ENCODE measurements around the gene CAB39.

The CAB39 gene

GRCh38 chr2:230773039-230773773 is 60.6 kb downstream of the CAB39 start:
- DNase-seq = no peak
- Histone ChIP-seq H3K4me1 (ENCODE audit: control insufficient read depth, low read depth, low read length) (peaks cover under 1% of the 10 kb centered on the region), H4K5ac (ENCODE audit: low read length) (no peak overlapping the region), H2AK5ac (ENCODE audit: low read length) (no peak overlapping the region), H3K4me2 (ENCODE audit: low read length) (no peak overlapping the region), H3K23ac (ENCODE audit: low read length) (no peak overlapping the region), H3K79me2 (ENCODE audit: control insufficient read depth, insufficient read depth, low read length) (peaks cover 2% of the 10 kb centered on the region), H3K4me3 (ENCODE audit: low read length) (no peak overlapping the region), H3K18ac (ENCODE audit: low read length) (no peak overlapping the region), H3K56ac (ENCODE audit: low read length) (no peak overlapping the region), H3K36me3 (ENCODE audit: control insufficient read depth, insufficient read depth, low read length) (no peaks in the 10 kb centered on the region), H3K79me1 (ENCODE audit: low read length) (peaks cover 2% of the 10 kb centered on the region), H2BK15ac (replicated peaks; ENCODE audit: low read depth) (no peak overlapping the region), H2BK5ac (ENCODE audit: low read length) (no peak overlapping the region), H2BK120ac (ENCODE audit: low read depth, low read length) (no peak overlapping the region), H3K27me3 (ENCODE audit: insufficient read depth, low read length, poor library complexity) (no peaks in the 10 kb centered on the region), H3K4ac (ENCODE audit: low read depth, low read length) (no peak overlapping the region), H3K27ac (ENCODE audit: low read depth, low read length) (no peak overlapping the region), H3K9ac (ENCODE audit: low read length) (no peak overlapping the region), H4K8ac (ENCODE audit: low read depth, low read length) (no peak overlapping the region)
- WGBS (ENCODE audit: extremely low coverage, insufficient coverage, low lambda C conversion rate) = no CpG with 5 or more reads among the region's 4 CpGs

DNA sequence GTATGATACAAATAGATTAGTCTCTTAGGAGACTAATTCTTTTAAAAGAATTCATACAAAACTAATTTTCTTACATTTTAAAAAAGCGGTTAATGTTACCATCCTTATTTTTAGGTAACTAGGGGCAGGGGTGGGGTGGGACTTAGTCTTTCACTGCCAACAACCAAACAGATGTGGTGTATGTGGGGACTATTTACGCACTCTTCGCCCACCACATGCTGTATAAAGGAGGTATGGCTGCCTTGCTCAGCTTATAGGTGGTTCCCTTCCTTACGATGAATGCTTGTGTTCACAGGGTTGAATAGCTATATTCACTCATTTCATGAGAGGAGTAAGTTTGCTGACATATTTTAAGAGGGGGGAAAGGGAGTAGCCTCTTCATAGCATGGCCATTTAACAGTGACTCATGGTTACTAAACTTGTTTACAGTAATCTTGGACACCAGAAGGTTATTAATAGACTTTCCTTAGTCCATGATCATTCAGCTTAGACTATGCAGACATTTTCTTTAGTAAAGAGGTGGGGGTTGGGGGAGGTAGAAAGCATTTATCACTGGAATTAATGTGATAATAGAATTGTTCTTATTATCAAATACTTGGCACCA is 61.8 kb downstream of the CAB39 start:
- no peak overlapping the region for H3K4ac ChIP-seq (ENCODE audit: low read depth, low read length)
- H2BK120ac ChIP-seq (ENCODE audit: low read depth, low read length) = no peak overlapping the region
- H3K4me2 ChIP-seq (ENCODE audit: low read length) = no peak overlapping the region
- WGBS (ENCODE audit: extremely low coverage, insufficient coverage, low lambda C conversion rate) = no CpG with 5 or more reads among the region's 4 CpGs
- H3K4me1 ChIP-seq (ENCODE audit: control insufficient read depth, low read depth, low read length) = peaks cover 2% of the 10 kb centered on the region
- no peak overlapping the region for H3K9ac ChIP-seq (ENCODE audit: low read length)
- H3K18ac ChIP-seq (ENCODE audit: low read length) = no peak overlapping the region
- no peak for DNase-seq
- peaks cover 7% of the 10 kb centered on the region for H3K79me1 ChIP-seq (ENCODE audit: low read length)
- H2BK5ac ChIP-seq (ENCODE audit: low read length) = no peak overlapping the region
- H3K27me3 ChIP-seq (ENCODE audit: insufficient read depth, low read length, poor library complexity) = no peaks in the 10 kb centered on the region
- H3K79me2 ChIP-seq (ENCODE audit: control insufficient read depth, insufficient read depth, low read length) = peaks cover 3% of the 10 kb centered on the region
- H4K5ac ChIP-seq (ENCODE audit: low read length) = no peak overlapping the region
- H3K23ac ChIP-seq (ENCODE audit: low read length) = no peak overlapping the region
- no peaks in the 10 kb centered on the region for H3K36me3 ChIP-seq (ENCODE audit: control insufficient read depth, insufficient read depth, low read length)
- H3K27ac ChIP-seq (ENCODE audit: low read depth, low read length) = no peak overlapping the region
- no peak overlapping the region for H3K4me3 ChIP-seq (ENCODE audit: low read length)
- H4K8ac ChIP-seq (ENCODE audit: low read depth, low read length) = no peak overlapping the region
- H3K56ac ChIP-seq (ENCODE audit: low read length) = no peak overlapping the region
- no peak overlapping the region for H2AK5ac ChIP-seq (ENCODE audit: low read length)
- H2BK15ac ChIP-seq (replicated peaks; ENCODE audit: low read depth) = no peak overlapping the region

GRCh38 chr2:230775737-230776136 is 63.1 kb downstream of the CAB39 start:
- DNase-seq = no peak

DNA sequence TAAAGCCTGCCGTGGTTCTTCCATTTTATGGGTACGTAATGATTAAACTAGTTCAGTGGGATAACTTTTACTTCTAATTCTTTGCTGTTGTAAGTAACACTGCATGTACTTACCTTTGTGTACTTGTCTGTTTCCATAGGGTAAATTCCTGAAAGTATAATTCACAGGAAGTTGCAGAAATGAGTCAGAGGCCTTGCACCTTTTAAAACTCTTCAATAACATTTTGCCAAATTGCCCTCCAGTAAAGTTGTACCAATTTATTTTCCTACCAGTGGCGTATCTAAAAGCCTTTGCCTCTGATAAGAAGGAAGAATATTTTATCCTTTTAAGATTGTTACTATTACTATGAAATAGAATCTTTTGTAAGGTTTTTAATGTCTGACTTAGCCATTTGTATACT is 65.1 kb downstream of the CAB39 start:
- Histone ChIP-seq H3K4me1 (ENCODE audit: control insufficient read depth, low read depth, low read length) (peaks cover 9% of the 10 kb centered on the region), H3K79me1 (ENCODE audit: low read length) (peaks cover 7% of the 10 kb centered on the region), H2BK15ac (replicated peaks; ENCODE audit: low read depth) (no peak overlapping the region), H3K9ac (ENCODE audit: low read length) (no peak overlapping the region), H4K5ac (ENCODE audit: low read length) (no peak overlapping the region), H2BK5ac (ENCODE audit: low read length) (no peak overlapping the region), H3K23ac (ENCODE audit: low read length) (no peak overlapping the region), H2AK5ac (ENCODE audit: low read length) (no peak overlapping the region), H3K4ac (ENCODE audit: low read depth, low read length) (no peak overlapping the region), H3K56ac (ENCODE audit: low read length) (no peak overlapping the region), H4K8ac (ENCODE audit: low read depth, low read length) (no peak overlapping the region), H3K79me2 (ENCODE audit: control insufficient read depth, insufficient read depth, low read length) (peaks cover 6% of the 10 kb centered on the region), H3K27ac (ENCODE audit: low read depth, low read length) (no peak overlapping the region), H3K27me3 (ENCODE audit: insufficient read depth, low read length, poor library complexity) (no peaks in the 10 kb centered on the region), H3K18ac (ENCODE audit: low read length) (no peak overlapping the region), H3K4me2 (ENCODE audit: low read length) (no peak overlapping the region), H3K36me3 (ENCODE audit: control insufficient read depth, insufficient read depth, low read length) (no peaks in the 10 kb centered on the region), H2BK120ac (ENCODE audit: low read depth, low read length) (no peak overlapping the region), H3K4me3 (ENCODE audit: low read length) (no peak overlapping the region)
- DNase-seq = no peak
- no CpG with 5 or more reads among the region's 3 CpGs for WGBS (ENCODE audit: extremely low coverage, insufficient coverage, low lambda C conversion rate)

More at GRCh38 chr2:230775737-230776136, 63.1 kb downstream of the CAB39 start:
- no peak overlapping the region for H4K5ac ChIP-seq (ENCODE audit: low read length)
- peaks cover 7% of the 10 kb centered on the region for H3K79me1 ChIP-seq (ENCODE audit: low read length)
- WGBS (ENCODE audit: extremely low coverage, insufficient coverage, low lambda C conversion rate) = no CpG with 5 or more reads among the region's 4 CpGs
- no peak overlapping the region for H2BK5ac ChIP-seq (ENCODE audit: low read length)
- no peaks in the 10 kb centered on the region for H3K27me3 ChIP-seq (ENCODE audit: insufficient read depth, low read length, poor library complexity)
- no peak overlapping the region for H3K23ac ChIP-seq (ENCODE audit: low read length)
- no peak overlapping the region for H2AK5ac ChIP-seq (ENCODE audit: low read length)
- peaks cover 5% of the 10 kb centered on the region for H3K79me2 ChIP-seq (ENCODE audit: control insufficient read depth, insufficient read depth, low read length)
- no peaks in the 10 kb centered on the region for H3K36me3 ChIP-seq (ENCODE audit: control insufficient read depth, insufficient read depth, low read length)
- H3K27ac ChIP-seq (ENCODE audit: low read depth, low read length) = no peak overlapping the region
- H3K9ac ChIP-seq (ENCODE audit: low read length) = no peak overlapping the region
- no peak overlapping the region for H3K18ac ChIP-seq (ENCODE audit: low read length)
- no peak overlapping the region for H4K8ac ChIP-seq (ENCODE audit: low read depth, low read length)
- no peak overlapping the region for H3K4me3 ChIP-seq (ENCODE audit: low read length)
- peaks cover 2% of the 10 kb centered on the region for H3K4me1 ChIP-seq (ENCODE audit: control insufficient read depth, low read depth, low read length)
- no peak overlapping the region for H2BK15ac ChIP-seq (replicated peaks; ENCODE audit: low read depth)
- H2BK120ac ChIP-seq (ENCODE audit: low read depth, low read length) = no peak overlapping the region
- H3K4me2 ChIP-seq (ENCODE audit: low read length) = no peak overlapping the region
- H3K56ac ChIP-seq (ENCODE audit: low read length) = no peak overlapping the region
- H3K4ac ChIP-seq (ENCODE audit: low read depth, low read length) = no peak overlapping the region

GRCh38 chr2:230778350-230779063 is 65.9 kb downstream of the CAB39 start:
- H2BK5ac ChIP-seq (ENCODE audit: low read length) = no peak overlapping the region
- no peaks in the 10 kb centered on the region for H3K36me3 ChIP-seq (ENCODE audit: control insufficient read depth, insufficient read depth, low read length)
- H3K56ac ChIP-seq (ENCODE audit: low read length) = no peak overlapping the region
- no peak overlapping the region for H3K4me3 ChIP-seq (ENCODE audit: low read length)
- H3K79me2 ChIP-seq (ENCODE audit: control insufficient read depth, insufficient read depth, low read length) = peaks cover 8% of the 10 kb centered on the region
- no peak overlapping the region for H2BK15ac ChIP-seq (replicated peaks; ENCODE audit: low read depth)
- no CpG with 5 or more reads among the region's 8 CpGs for WGBS (ENCODE audit: extremely low coverage, insufficient coverage, low lambda C conversion rate)
- no peak overlapping the region for H3K4me2 ChIP-seq (ENCODE audit: low read length)
- peaks cover 9% of the 10 kb centered on the region for H3K79me1 ChIP-seq (ENCODE audit: low read length)
- H3K9ac ChIP-seq (ENCODE audit: low read length) = no peak overlapping the region
- no peak overlapping the region for H2BK120ac ChIP-seq (ENCODE audit: low read depth, low read length)
- no peak overlapping the region for H3K18ac ChIP-seq (ENCODE audit: low read length)
- H3K4me1 ChIP-seq (ENCODE audit: control insufficient read depth, low read depth, low read length) = peaks cover 9% of the 10 kb centered on the region
- no peak overlapping the region for H3K4ac ChIP-seq (ENCODE audit: low read depth, low read length)
- H4K8ac ChIP-seq (ENCODE audit: low read depth, low read length) = no peak overlapping the region
- H2AK5ac ChIP-seq (ENCODE audit: low read length) = no peak overlapping the region
- DNase-seq = no peak
- H3K27me3 ChIP-seq (ENCODE audit: insufficient read depth, low read length, poor library complexity) = no peaks in the 10 kb centered on the region
- no peak overlapping the region for H3K27ac ChIP-seq (ENCODE audit: low read depth, low read length)
- H4K5ac ChIP-seq (ENCODE audit: low read length) = no peak overlapping the region
- no peak overlapping the region for H3K23ac ChIP-seq (ENCODE audit: low read length)
